H1 (cell line): ENCODE measurements around the gene GNG13. TPM values are rescaled to one million over a fixed set of nuclear protein-coding genes. Genes with fewer than 3 reads are reported as not detected.

ENCODE experiments used
- CTCF ChIA-PET: fragments of 300-600 bp; sonication (Branson Sonifier 250); formaldehyde crosslinking; loops from one replicate; lab custom pipeline; 2021; ENCODE audit not compliant: partially characterized antibody; lab: Charles Lee
- POLR2A ChIA-PET: fragments of 300-600 bp; sonication (Branson Sonifier 250); formaldehyde crosslinking; loops from one replicate; lab custom pipeline; 2021; ENCODE audit warnings: inconsistent platforms; ENCODE audit not compliant: partially characterized antibody; lab: Charles Lee
- DNase-seq, 2 experiments: peaks; one replicate each; pipeline versions ENCODE4 v3.0.0 to v3.0.0-alpha.2; 2010 to 2022; ENCODE audit warnings: low spot score in 2 of 2, low read depth in 1 of 2, mixed read lengths in 1 of 2
- FAIRE-seq: peaks from 2 replicates; lab custom pipeline; 2011; peaks lifted over from hg19 to GRCh38; lab: Jason Lieb, UNC
- H2AFZ ChIP-seq: 2 replicates; pipeline ENCODE4 v1.8.1; 2012; ENCODE audit warnings: low read length, inconsistent platforms
- H2AK5ac ChIP-seq: 2 replicates; pipeline ENCODE4 v1.6.1; 2013; ENCODE audit warnings: low read depth, low read length
- H2BK120ac ChIP-seq: replicated peaks from 2 replicates; pipeline ENCODE3; 2013; ENCODE audit warnings: low read depth, low read length, inconsistent platforms
- H2BK12ac ChIP-seq: 2 replicates; pipeline ENCODE4 v1.6.1; 2013; ENCODE audit warnings: low read depth, low read length
- H2BK15ac ChIP-seq: 2 replicates; pipeline ENCODE4 v1.6.1; 2013; ENCODE audit warnings: low read length
- H2BK20ac ChIP-seq: 2 replicates; pipeline ENCODE4 v1.6.1; 2013; ENCODE audit warnings: low read length
- H2BK5ac ChIP-seq: 2 replicates; pipeline ENCODE4 v1.6.1; 2013; ENCODE audit warnings: low read depth, low read length
- H3K14ac ChIP-seq: 2 replicates; pipeline ENCODE4 v1.6.1; 2013; ENCODE audit warnings: inconsistent platforms; ENCODE audit not compliant: insufficient read length
- H3K18ac ChIP-seq: 2 replicates; pipeline ENCODE4 v1.6.1; 2013; ENCODE audit warnings: low read length; ENCODE audit errors: extremely low read depth
- H3K23ac ChIP-seq: 2 replicates; pipeline ENCODE4 v1.6.1; 2013; ENCODE audit warnings: inconsistent platforms; ENCODE audit not compliant: insufficient read length
- H3K23me2 ChIP-seq: 2 replicates; pipeline ENCODE4 v1.6.1; 2013; ENCODE audit warnings: low read depth, low read length
- H3K27ac ChIP-seq: 2 replicates; pipeline ENCODE4 v1.6.1; 2011; ENCODE audit warnings: low read depth, low read length, inconsistent platforms
- H3K27me3 ChIP-seq, 4 experiments: replicated peaks in 1 of 4; 1 replicate in 1 of 4; 2 replicates in 3 of 4; pipeline versions ENCODE4 v1.6.1 to v1.8.1; 2011 to 2013; ENCODE audit warnings: low read length in 3 of 4, mild to moderate bottlenecking in 3 of 4, inconsistent platforms in 2 of 4, mixed read lengths in 2 of 4, moderate library complexity in 1 of 4; ENCODE audit not compliant: control insufficient read depth in 3 of 4, insufficient read depth in 3 of 4; ENCODE audit errors: extremely low read depth in 1 of 4
- H3K36me3 ChIP-seq, 4 experiments: 2 replicates each; pipeline versions ENCODE4 v1.6.1 to v1.8.1; 2011 to 2013; ENCODE audit warnings: mild to moderate bottlenecking in 4 of 4, low read length in 3 of 4, moderate library complexity in 2 of 4, control low read depth in 1 of 4, inconsistent platforms in 1 of 4; ENCODE audit not compliant: insufficient read depth in 4 of 4, control insufficient read depth in 2 of 4
- H3K4ac ChIP-seq: replicated peaks from 2 replicates; pipeline ENCODE3; 2013; ENCODE audit warnings: low read length, low read depth, mixed read lengths, inconsistent platforms; ENCODE audit not compliant: insufficient read length
- H3K4me1 ChIP-seq, 4 experiments: replicated peaks in 1 of 4; 1 replicate in 1 of 4; 2 replicates in 3 of 4; pipeline versions ENCODE4 v1.6.1 to v1.8.1; 2011 to 2013; ENCODE audit warnings: low read length in 3 of 4, inconsistent platforms in 2 of 4, mixed read lengths in 1 of 4; ENCODE audit not compliant: insufficient read depth in 4 of 4, control insufficient read depth in 3 of 4
- H3K4me2 ChIP-seq, 2 experiments: 2 replicates each; pipeline versions ENCODE4 v1.6.1 to v1.8.1; 2011 to 2013; ENCODE audit warnings: low read depth in 2 of 2, low read length in 2 of 2, control low read depth in 1 of 2, inconsistent platforms in 1 of 2, mild to moderate bottlenecking in 1 of 2; ENCODE audit not compliant: insufficient read depth in 1 of 2
- H3K4me3 ChIP-seq, 4 experiments: fragments of 200-600, 300-600 bp in 1 of 4; sonication (generic), shearing (Covaris generic), sonication (Bioruptor Twin) in 1 of 4; 2 replicates each; pipeline versions ENCODE4 v1.5.1 to v1.8.1; 2011 to 2016; ENCODE audit warnings: low read length in 4 of 4, low read depth in 3 of 4, control low read depth in 2 of 4, inconsistent platforms in 2 of 4, mild to moderate bottlenecking in 2 of 4, mixed read lengths in 1 of 4, moderate library complexity in 1 of 4; ENCODE audit not compliant: insufficient read depth in 2 of 4; ENCODE audit errors: extremely low read depth in 1 of 4
- H3K56ac ChIP-seq: replicated peaks from 2 replicates; pipeline ENCODE3; 2013; ENCODE audit warnings: low read depth, mild to moderate bottlenecking, mixed read lengths, low read length, inconsistent platforms; ENCODE audit not compliant: insufficient read length
- H3K79me1 ChIP-seq: 2 replicates; pipeline ENCODE4 v1.6.1; 2013; ENCODE audit warnings: low read depth, low read length, control low read depth
- H3K79me2 ChIP-seq, 2 experiments: 2 replicates each; pipeline versions ENCODE4 v1.6.1 to v1.8.1; 2012 to 2013; ENCODE audit warnings: low read length in 2 of 2, mild to moderate bottlenecking in 2 of 2, inconsistent platforms in 1 of 2; ENCODE audit not compliant: insufficient read depth in 2 of 2, control insufficient read depth in 1 of 2
- H3K9ac ChIP-seq, 4 experiments: replicated peaks in 1 of 4; 1 replicate in 1 of 4; 2 replicates in 3 of 4; pipeline versions ENCODE4 v1.6.1 to v1.8.1; 2011 to 2013; ENCODE audit warnings: low read depth in 3 of 4, low read length in 3 of 4, control low read depth in 2 of 4, mild to moderate bottlenecking in 2 of 4, moderate library complexity in 2 of 4, inconsistent platforms in 1 of 4; ENCODE audit errors: extremely low read depth in 1 of 4
- H3K9me3 ChIP-seq, 2 experiments: 2 replicates each; pipeline versions ENCODE4 v1.6.1 to v1.8.1; 2012 to 2013; ENCODE audit warnings: mild to moderate bottlenecking in 2 of 2, moderate library complexity in 2 of 2, control low read depth in 1 of 2, inconsistent platforms in 1 of 2, low read depth in 1 of 2, low read length in 1 of 2, mixed read lengths in 1 of 2; ENCODE audit not compliant: insufficient read depth in 2 of 2
- H4K20me1 ChIP-seq, 2 experiments: replicated peaks in 1 of 2; 2 replicates each; pipeline versions ENCODE3 to v1.8.1; 2011 to 2013; ENCODE audit warnings: inconsistent platforms in 2 of 2, low read length in 2 of 2, mild to moderate bottlenecking in 1 of 2; ENCODE audit not compliant: insufficient read depth in 2 of 2, control insufficient read depth in 1 of 2
- H4K5ac ChIP-seq: 2 replicates; pipeline ENCODE4 v1.6.1; 2013; ENCODE audit warnings: low read length, low read depth, mixed read lengths, inconsistent platforms; ENCODE audit not compliant: insufficient read length
- H4K8ac ChIP-seq: 2 replicates; pipeline ENCODE4 v1.8.0; 2013; ENCODE audit warnings: mild to moderate bottlenecking, moderate library complexity, low read length, inconsistent platforms; ENCODE audit not compliant: insufficient read depth; ENCODE audit errors: extremely low read depth
- H4K91ac ChIP-seq: replicated peaks from 2 replicates; pipeline ENCODE3; 2013; ENCODE audit warnings: low read length, mixed read lengths, inconsistent platforms; ENCODE audit not compliant: insufficient read length
- ATF2 ChIP-seq: IDR thresholded peaks from 2 replicates; pipeline ENCODE4 v1.6.1; 2012; ENCODE audit warnings: low read length, inconsistent platforms
- BCL11A ChIP-seq, 2 experiments: IDR thresholded peaks; one replicate each; pipeline ENCODE4 v1.6.1; 2011; ENCODE audit warnings: low read depth in 2 of 2, low read length in 2 of 2, mild to moderate bottlenecking in 2 of 2
- CBX5 ChIP-seq: fragments of 300-800, 300-1000 bp; sonication (generic); IDR thresholded peaks from 2 replicates; pipeline ENCODE4 v1.7.1; 2016; ENCODE audit warnings: antibody characterized with exemption, low read length, low read depth
- CBX8 ChIP-seq: fragments of 300-800, 300-1000 bp; sonication (generic); IDR thresholded peaks from 2 replicates; pipeline ENCODE4 v1.7.1; 2016; ENCODE audit warnings: low read depth, low read length, borderline replicate concordance
- EP300 ChIP-seq, 2 experiments: IDR thresholded peaks; 1 replicate in 1 of 2; 2 replicates in 1 of 2; pipeline ENCODE4 v1.6.1; 2011 to 2012; ENCODE audit warnings: low read depth in 2 of 2, low read length in 2 of 2, mild to moderate bottlenecking in 2 of 2, borderline replicate concordance in 1 of 2, inconsistent platforms in 1 of 2, moderate library complexity in 1 of 2
- EZH2 ChIP-seq: fragments of 200-600 bp; sonication (generic); IDR thresholded peaks from 2 replicates; pipeline ENCODE4 v1.7.1; 2012; ENCODE audit warnings: low read depth, mild to moderate bottlenecking, moderate library complexity, low read length, inconsistent platforms; ENCODE audit not compliant: severe bottlenecking
- JUND ChIP-seq: IDR thresholded peaks from 2 replicates; pipeline ENCODE4 v1.6.1; 2011; ENCODE audit warnings: mild to moderate bottlenecking, improper control_type of control experiment, low read length
- NRF1 ChIP-seq: IDR thresholded peaks from 2 replicates; pipeline ENCODE4 v1.6.1; 2011; ENCODE audit warnings: mild to moderate bottlenecking, low read depth, low read length, improper control_type of control experiment
- TCF12 ChIP-seq: IDR thresholded peaks from 2 replicates; pipeline ENCODE4 v1.6.1; 2011; ENCODE audit warnings: low read depth, mild to moderate bottlenecking, low read length
- WGBS, 2 experiments: shearing (Covaris generic) in 1 of 2; methylation state at CpG; one replicate each; pipeline versions ENCODE4 v1.1.6 to v1.1.7; 2013 to 2015; ENCODE audit warnings: low lambda C conversion rate in 2 of 2, mixed read lengths in 2 of 2, inconsistent platforms in 1 of 2, low coverage in 1 of 2, missing lambda C conversion rate in 1 of 2; ENCODE audit not compliant: insufficient replicate concordance in 2 of 2, insufficient coverage in 1 of 2, insufficient read length in 1 of 2; ENCODE audit errors: extremely low coverage in 1 of 2, missing lambda C conversion rate in 1 of 2; 5-methylcytosine and 5-hydroxymethylcytosine counted together
- polyA plus RNA-seq, 7 experiments: library from polyadenylated mRNA; depleted of rRNA in 3 of 7; stranded (reverse) in 5 of 7; unstranded in 2 of 7; fragments of >200 nt in 5 of 7; fragments of 200-250 nt in 2 of 7; gene quantifications; 1 replicate in 5 of 7; 2 replicates in 1 of 7; 4 replicates in 1 of 7; pipeline versions ENCODE4 v1.2.1 to v1.2.3, GENCODE V29; 2011 to 2013; ENCODE audit warnings: missing spikeins in 2 of 7, mixed read lengths in 2 of 7
- total RNA-seq: library from RNA; stranded (reverse); fragmentation: NEBNext Ultra II Directional; extraction: Animal tissue kit (Norgen Biotek cat#: 25700); gene quantifications from 2 replicates; pipeline ENCODE4 v1.2.1, GENCODE V29; 2021

The GNG13 gene
- total and polyA plus RNA-seq, 2 of the 8 experiments (the other 6 are each of a cell fraction or from before 2014, with no cell fraction given) = not detected

- no peak overlapping the region for H4K8ac ChIP-seq
- no peak overlapping the region for H3K18ac ChIP-seq
- H4K91ac ChIP-seq = no peak overlapping the region
- POLR2A ChIA-PET = interaction anchor here (1.0 to 2.1 kb wide), 8 partner anchors 9 to 405 kb away, joined by 3 to 10 read pairs (median 3); partner anchors contain the start of genes CCDC78, CIAO3 and WDR24
- peaks cover 3 to 8% of the 10 kb centered on the region in 2 experiments for H4K20me1 ChIP-seq
- H3K79me2 ChIP-seq = peaks cover 0 to 5% of the 10 kb centered on the region in 2 experiments; a peak in 1 of 4 replicates
- H3K36me3 ChIP-seq = no peaks in the 10 kb centered on the region
- DNase-seq (no peak), FAIRE-seq (no peak)
- 74% methylated on average over 31 of the region's 33 CpGs; no CpG with 5 or more reads in 1 of the 2 experiments for WGBS, 2 experiments
- no peak overlapping the region for H2BK15ac ChIP-seq
- H3K4me3 ChIP-seq = no peak overlapping the region
- H2BK20ac ChIP-seq = no peak overlapping the region
- H2BK12ac ChIP-seq = no peak overlapping the region
- H2BK5ac ChIP-seq = no peak overlapping the region
- H2AFZ ChIP-seq = no peak overlapping the region
- no peak overlapping the region for H3K4me2 ChIP-seq
- H3K27ac ChIP-seq = no peak overlapping the region
- no peak overlapping the region for H2BK120ac ChIP-seq
- peaks cover 0 to 13% (median 7%) of the 10 kb centered on the region in 4 experiments; a peak in 6 of 7 replicates for H3K4me1 ChIP-seq
- no peak overlapping the region for H3K23ac ChIP-seq
- no peak overlapping the region for H4K5ac ChIP-seq
- no peak overlapping the region for H3K14ac ChIP-seq
- no peak overlapping the region for H3K4ac ChIP-seq
- peaks cover 1 to 45% (median 30%) of the 10 kb centered on the region in 4 experiments for H3K27me3 ChIP-seq
- no peaks in the 10 kb centered on the region for H3K9me3 ChIP-seq
- H2AK5ac ChIP-seq = no peak overlapping the region
- CTCF ChIA-PET = interaction anchor here (0.7 to 3.9 kb wide), 12 partner anchors 8 to 626 kb away, joined by 3 to 24 read pairs (median 4); partner anchors contain the start of gene CIAO3
- no peaks in the 10 kb centered on the region for H3K79me1 ChIP-seq
- H3K9ac ChIP-seq = no peak overlapping the region
- H3K56ac ChIP-seq = no peak overlapping the region
- peaks cover 3% of the 10 kb centered on the region; the same call in 1 of the 2 replicates for H3K23me2 ChIP-seq
- TF ChIP-seq TCF12 (no peak), JUND (no peak), ATF2 (no peak), CBX8 (no peak), EP300 (IDR thresholded peaks at IDR 0.05; ENCODE audit: borderline replicate concordance in 1 of 2, low read depth in 2 of 2, low read length in 2 of 2) (no peak), NRF1 (no peak), EZH2 (no peak), CBX5 (no peak), BCL11A (IDR thresholded peaks at IDR 0.05; ENCODE audit: low read depth in 2 of 2, low read length in 2 of 2) (no peak)
Observed at GRCh38 chr16:804193-805048, 3.9 kb upstream of the GNG13 start.
